HepG2 (cell line): ENCODE results near the gene FN1. TPM values are rescaled to one million over a fixed set of nuclear protein-coding genes. Genes with fewer than 3 reads are reported as not detected.
A peak's percentile ranks its signal among the peaks of the same experiment; 100 is the strongest.

Experiments used
- EEA1 ChIP-seq: sonication (generic); formaldehyde crosslinking; IDR thresholded peaks from 2 replicates; pipeline ENCODE4 v1.5.1; 2020; ENCODE audit warnings: mild to moderate bottlenecking, missing genetic modification reagents, borderline replicate concordance
- ELF4 ChIP-seq: sonication (generic); formaldehyde crosslinking; IDR thresholded peaks from 2 replicates; pipeline ENCODE4 v1.5.0; 2020; ENCODE audit warnings: missing genetic modification reagents, mild to moderate bottlenecking, moderate library complexity, borderline replicate concordance
- FOXA1 ChIP-seq, 2 experiments: fragments of 450-650 bp in 1 of 2; sonication (generic) in 1 of 2; formaldehyde crosslinking in 1 of 2; IDR thresholded peaks; 2 replicates each; pipeline versions ENCODE4 v1.4.0 to v1.6.1; 2016 to 2020; ENCODE audit warnings: missing genetic modification reagents in 1 of 2
- FOXA3 ChIP-seq: IDR thresholded peaks from 2 replicates; pipeline ENCODE4 v1.6.1; 2016; ENCODE audit warnings: missing genetic modification reagents, missing compliant biosample characterization
- FOXO1 ChIP-seq: sonication (generic); formaldehyde crosslinking; IDR thresholded peaks from 2 replicates; pipeline ENCODE4 v1.4.0; 2020; ENCODE audit warnings: missing genetic modification reagents
- KDM6A ChIP-seq: IDR thresholded peaks from 2 replicates; pipeline ENCODE4 v1.6.1; 2016; ENCODE audit warnings: low read depth
- MIXL1 ChIP-seq: IDR thresholded peaks from 2 replicates; pipeline ENCODE4 v1.6.1; 2016
- NPAS2 ChIP-seq: sonication (generic); formaldehyde crosslinking; IDR thresholded peaks from 2 replicates; pipeline ENCODE4 v1.8.0; 2022; ENCODE audit warnings: mild to moderate bottlenecking, missing genetic modification reagents, borderline replicate concordance
- SP140L ChIP-seq: sonication (generic); formaldehyde crosslinking; IDR thresholded peaks from 2 replicates; pipeline ENCODE4 v1.4.0; 2020; ENCODE audit warnings: missing genetic modification reagents, borderline replicate concordance
- TGIF2 ChIP-seq: IDR thresholded peaks from 2 replicates; pipeline ENCODE4 v1.6.1; 2016; ENCODE audit warnings: control low read depth, missing compliant biosample characterization
- ZBTB7B ChIP-seq: sonication (generic); formaldehyde crosslinking; IDR thresholded peaks from 2 replicates; pipeline ENCODE4 v1.4.0; 2020; ENCODE audit warnings: missing genetic modification reagents
- ZFP37 ChIP-seq: sonication (generic); formaldehyde crosslinking; IDR thresholded peaks from 2 replicates; pipeline ENCODE4 v1.4.0; 2020; ENCODE audit warnings: missing genetic modification reagents, borderline replicate concordance
- ZMYM2 ChIP-seq: sonication (generic); formaldehyde crosslinking; IDR thresholded peaks from 2 replicates; pipeline ENCODE4 v1.8.0; 2022; ENCODE audit warnings: mild to moderate bottlenecking, missing genetic modification reagents
- ZNF205 ChIP-seq: IDR thresholded peaks from 2 replicates; pipeline ENCODE4 v1.6.1; 2018; ENCODE audit warnings: missing biosample characterization, missing genetic modification reagents
- ZNF550 ChIP-seq: sonication (generic); formaldehyde crosslinking; IDR thresholded peaks from 2 replicates; pipeline ENCODE4 v1.4.0; 2020; ENCODE audit warnings: mild to moderate bottlenecking, missing genetic modification reagents, borderline replicate concordance
- ZNF572 ChIP-seq: sonication (generic); formaldehyde crosslinking; IDR thresholded peaks from 2 replicates; pipeline ENCODE4 v1.5.1; 2020; ENCODE audit warnings: mild to moderate bottlenecking, missing genetic modification reagents
- ZNF841 ChIP-seq: sonication (generic); formaldehyde crosslinking; IDR thresholded peaks from 2 replicates; pipeline ENCODE4 v1.8.1; 2023; ENCODE audit warnings: missing genetic modification reagents, borderline replicate concordance
- ZSCAN12 ChIP-seq: sonication (generic); formaldehyde crosslinking; IDR thresholded peaks from 2 replicates; pipeline ENCODE4 v1.9.0; 2021; ENCODE audit warnings: mild to moderate bottlenecking, missing genetic modification reagents
- polyA plus RNA-seq, 8 experiments: library from polyadenylated mRNA; depleted of rRNA in 3 of 8; stranded (reverse) in 7 of 8; unstranded in 1 of 8; fragments of >200 nt; fragmentation: Illumina TruSeq in 4 of 8; extraction: Trizol in 4 of 8; gene quantifications; 2 replicates each; pipeline versions ENCODE4 v1.2.1 to v1.2.3, GENCODE V29; 2011 to 2016; ENCODE audit warnings: low read depth in 4 of 8, missing spikeins in 1 of 8, mixed read lengths in 1 of 8; ENCODE audit not compliant: insufficient read depth in 1 of 8
- total RNA-seq, 5 experiments: library from RNA; depleted of rRNA; stranded (reverse); fragments of >200 nt; fragmentation: Illumina TruSeq; extraction: Trizol; gene quantifications; 2 replicates each; pipeline ENCODE4 v1.2.3, GENCODE V29; 2016; ENCODE audit warnings: low read depth in 1 of 5
- TF ChIP-seq, protein P1 (sequence below): sonication (generic); formaldehyde crosslinking; IDR thresholded peaks from 2 replicates; pipeline ENCODE4 v1.9.0; 2022; ENCODE audit warnings: missing genetic modification reagents, mild to moderate bottlenecking, borderline replicate concordance
- TF ChIP-seq, protein P2 (sequence below): sonication (generic); formaldehyde crosslinking; IDR thresholded peaks from 2 replicates; pipeline ENCODE4 v1.4.0; 2020; ENCODE audit warnings: missing genetic modification reagents, borderline replicate concordance
- TF ChIP-seq, protein P3 (sequence below): sonication (generic); formaldehyde crosslinking; IDR thresholded peaks from 2 replicates; pipeline ENCODE4 v1.8.0; 2022; ENCODE audit warnings: mild to moderate bottlenecking, missing genetic modification reagents; ENCODE audit not compliant: insufficient replicate concordance
- TF ChIP-seq, protein P4 (sequence below): sonication (generic); formaldehyde crosslinking; IDR thresholded peaks from 2 replicates; pipeline ENCODE4 v1.5.0; 2020; ENCODE audit warnings: mild to moderate bottlenecking, missing genetic modification reagents

The FN1 gene
- total and polyA plus RNA-seq, 2 of the 13 experiments (the other 11 are each of a cell fraction or from before 2014, with no cell fraction given): 1,847 to 6,471 TPM

DNA sequence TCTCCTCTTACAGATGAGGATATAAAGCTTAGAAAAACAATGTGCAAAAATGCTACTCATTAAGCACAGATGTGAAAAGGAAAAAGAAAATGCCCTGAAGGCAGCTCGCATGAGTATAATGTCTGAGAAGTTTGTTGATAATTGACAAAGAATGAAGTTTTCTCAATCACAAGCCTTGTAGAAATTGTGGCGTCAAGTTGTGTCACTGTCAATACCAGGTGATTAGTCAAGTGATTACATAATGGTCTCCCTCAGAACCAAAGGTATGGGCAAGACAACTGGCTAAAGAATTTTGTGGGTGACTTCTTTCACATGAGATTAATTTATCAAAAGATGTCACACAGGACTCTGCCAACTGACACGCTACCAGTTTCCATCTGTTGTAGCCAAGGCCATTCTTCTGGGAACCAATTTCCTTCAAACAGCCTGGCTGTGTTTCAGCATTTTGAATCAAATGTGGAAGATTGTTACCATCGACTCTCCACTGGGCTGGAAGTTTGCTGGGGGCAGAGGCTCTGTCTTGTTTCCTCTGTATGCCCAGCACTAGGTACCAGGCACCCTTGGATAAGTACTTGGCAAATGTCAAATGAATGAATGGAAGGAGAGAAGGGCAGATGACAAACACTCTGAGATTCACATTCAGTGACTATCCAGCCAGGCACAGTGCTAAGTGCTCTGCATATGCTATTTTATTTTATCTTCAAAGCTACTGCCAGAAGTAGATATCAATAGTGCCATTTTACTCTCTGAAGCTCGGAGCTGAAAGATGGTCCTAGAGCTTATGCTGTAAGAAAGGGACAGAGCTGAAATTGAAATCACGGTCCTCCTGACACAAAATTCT, 5.9 kb upstream of the FN1 start (continued):
- TF ChIP-seq, protein P1, sequence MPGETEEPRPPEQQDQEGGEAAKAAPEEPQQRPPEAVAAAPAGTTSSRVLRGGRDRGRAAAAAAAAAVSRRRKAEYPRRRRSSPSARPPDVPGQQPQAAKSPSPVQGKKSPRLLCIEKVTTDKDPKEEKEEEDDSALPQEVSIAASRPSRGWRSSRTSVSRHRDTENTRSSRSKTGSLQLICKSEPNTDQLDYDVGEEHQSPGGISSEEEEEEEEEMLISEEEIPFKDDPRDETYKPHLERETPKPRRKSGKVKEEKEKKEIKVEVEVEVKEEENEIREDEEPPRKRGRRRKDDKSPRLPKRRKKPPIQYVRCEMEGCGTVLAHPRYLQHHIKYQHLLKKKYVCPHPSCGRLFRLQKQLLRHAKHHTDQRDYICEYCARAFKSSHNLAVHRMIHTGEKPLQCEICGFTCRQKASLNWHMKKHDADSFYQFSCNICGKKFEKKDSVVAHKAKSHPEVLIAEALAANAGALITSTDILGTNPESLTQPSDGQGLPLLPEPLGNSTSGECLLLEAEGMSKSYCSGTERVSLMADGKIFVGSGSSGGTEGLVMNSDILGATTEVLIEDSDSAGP (CRISPR knock-in tag): no peak
- TF ChIP-seq MIXL1 (CRISPR knock-in tag): no peak
- TF ChIP-seq ZBTB7B (CRISPR knock-in tag): no peak
- TF ChIP-seq ZNF841 (CRISPR knock-in tag): no peak
- no peak for TF ChIP-seq NPAS2 (CRISPR knock-in tag)
- TF ChIP-seq FOXA1 (IDR thresholded peaks at IDR 0.05): no peak
- 0 out of 2 replicates have a peak, but pooled peaks have one; percentile 25 for TF ChIP-seq FOXA1 (CRISPR knock-in tag; IDR thresholded peaks at IDR 0.05)
- no peak for TF ChIP-seq ZNF572 (CRISPR knock-in tag)
- TF ChIP-seq ZSCAN12 (CRISPR knock-in tag): no peak
- TF ChIP-seq, protein P2, sequence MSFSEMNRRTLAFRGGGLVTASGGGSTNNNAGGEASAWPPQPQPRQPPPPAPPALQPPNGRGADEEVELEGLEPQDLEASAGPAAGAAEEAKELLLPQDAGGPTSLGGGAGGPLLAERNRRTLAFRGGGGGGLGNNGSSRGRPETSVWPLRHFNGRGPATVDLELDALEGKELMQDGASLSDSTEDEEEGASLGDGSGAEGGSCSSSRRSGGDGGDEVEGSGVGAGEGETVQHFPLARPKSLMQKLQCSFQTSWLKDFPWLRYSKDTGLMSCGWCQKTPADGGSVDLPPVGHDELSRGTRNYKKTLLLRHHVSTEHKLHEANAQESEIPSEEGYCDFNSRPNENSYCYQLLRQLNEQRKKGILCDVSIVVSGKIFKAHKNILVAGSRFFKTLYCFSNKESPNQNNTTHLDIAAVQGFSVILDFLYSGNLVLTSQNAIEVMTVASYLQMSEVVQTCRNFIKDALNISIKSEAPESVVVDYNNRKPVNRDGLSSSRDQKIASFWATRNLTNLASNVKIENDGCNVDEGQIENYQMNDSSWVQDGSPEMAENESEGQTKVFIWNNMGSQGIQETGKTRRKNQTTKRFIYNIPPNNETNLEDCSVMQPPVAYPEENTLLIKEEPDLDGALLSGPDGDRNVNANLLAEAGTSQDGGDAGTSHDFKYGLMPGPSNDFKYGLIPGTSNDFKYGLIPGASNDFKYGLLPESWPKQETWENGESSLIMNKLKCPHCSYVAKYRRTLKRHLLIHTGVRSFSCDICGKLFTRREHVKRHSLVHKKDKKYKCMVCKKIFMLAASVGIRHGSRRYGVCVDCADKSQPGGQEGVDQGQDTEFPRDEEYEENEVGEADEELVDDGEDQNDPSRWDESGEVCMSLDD (CRISPR knock-in tag): no peak
- peak; percentile 51; the same call in 1 of the 2 replicates for TF ChIP-seq TGIF2
- TF ChIP-seq KDM6A (CRISPR knock-in tag): no peak
- TF ChIP-seq SP140L (CRISPR knock-in tag): no peak
- TF ChIP-seq, protein P3, sequence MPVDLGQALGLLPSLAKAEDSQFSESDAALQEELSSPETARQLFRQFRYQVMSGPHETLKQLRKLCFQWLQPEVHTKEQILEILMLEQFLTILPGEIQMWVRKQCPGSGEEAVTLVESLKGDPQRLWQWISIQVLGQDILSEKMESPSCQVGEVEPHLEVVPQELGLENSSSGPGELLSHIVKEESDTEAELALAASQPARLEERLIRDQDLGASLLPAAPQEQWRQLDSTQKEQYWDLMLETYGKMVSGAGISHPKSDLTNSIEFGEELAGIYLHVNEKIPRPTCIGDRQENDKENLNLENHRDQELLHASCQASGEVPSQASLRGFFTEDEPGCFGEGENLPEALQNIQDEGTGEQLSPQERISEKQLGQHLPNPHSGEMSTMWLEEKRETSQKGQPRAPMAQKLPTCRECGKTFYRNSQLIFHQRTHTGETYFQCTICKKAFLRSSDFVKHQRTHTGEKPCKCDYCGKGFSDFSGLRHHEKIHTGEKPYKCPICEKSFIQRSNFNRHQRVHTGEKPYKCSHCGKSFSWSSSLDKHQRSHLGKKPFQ (CRISPR knock-in tag): no peak
- peak; percentile 57; the same call in 1 of the 2 replicates for TF ChIP-seq FOXA3 (CRISPR knock-in tag)
- no peak for TF ChIP-seq ZNF550 (CRISPR knock-in tag)
- TF ChIP-seq EEA1 (CRISPR knock-in tag): no peak
- TF ChIP-seq, protein P4, sequence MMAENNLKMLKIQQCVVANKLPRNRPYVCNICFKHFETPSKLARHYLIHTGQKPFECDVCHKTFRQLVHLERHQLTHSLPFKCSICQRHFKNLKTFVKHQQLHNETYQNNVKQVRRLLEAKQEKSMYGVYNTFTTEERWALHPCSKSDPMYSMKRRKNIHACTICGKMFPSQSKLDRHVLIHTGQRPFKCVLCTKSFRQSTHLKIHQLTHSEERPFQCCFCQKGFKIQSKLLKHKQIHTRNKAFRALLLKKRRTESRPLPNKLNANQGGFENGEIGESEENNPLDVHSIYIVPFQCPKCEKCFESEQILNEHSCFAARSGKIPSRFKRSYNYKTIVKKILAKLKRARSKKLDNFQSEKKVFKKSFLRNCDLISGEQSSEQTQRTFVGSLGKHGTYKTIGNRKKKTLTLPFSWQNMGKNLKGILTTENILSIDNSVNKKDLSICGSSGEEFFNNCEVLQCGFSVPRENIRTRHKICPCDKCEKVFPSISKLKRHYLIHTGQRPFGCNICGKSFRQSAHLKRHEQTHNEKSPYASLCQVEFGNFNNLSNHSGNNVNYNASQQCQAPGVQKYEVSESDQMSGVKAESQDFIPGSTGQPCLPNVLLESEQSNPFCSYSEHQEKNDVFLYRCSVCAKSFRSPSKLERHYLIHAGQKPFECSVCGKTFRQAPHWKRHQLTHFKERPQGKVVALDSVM (CRISPR knock-in tag): no peak
- no peak for TF ChIP-seq ZFP37 (CRISPR knock-in tag)
- no peak for TF ChIP-seq ZNF205 (CRISPR knock-in tag)
- TF ChIP-seq FOXO1 (CRISPR knock-in tag): no peak
- no peak for TF ChIP-seq ELF4 (CRISPR knock-in tag)
- no peak for TF ChIP-seq ZMYM2 (CRISPR knock-in tag)
